ENCODE results near the gene ANKS4B.

ANKS4B gene

GRCh38 chr16:21233521-21234150 lies at the start of gene ANKS4B:
ANKS4B (plus strand) TSS chr16:21233699; CDS start chr16:21233738, 39 bp downstream.
- no peak for DNase-seq (ENCODE audit: extremely low read depth, low read depth)
- H3K4me3 ChIP-seq (replicated peaks; ENCODE audit: low read depth, low read length): no peak within 1 kb of the TSS
- TF ChIP-seq, protein P1, sequence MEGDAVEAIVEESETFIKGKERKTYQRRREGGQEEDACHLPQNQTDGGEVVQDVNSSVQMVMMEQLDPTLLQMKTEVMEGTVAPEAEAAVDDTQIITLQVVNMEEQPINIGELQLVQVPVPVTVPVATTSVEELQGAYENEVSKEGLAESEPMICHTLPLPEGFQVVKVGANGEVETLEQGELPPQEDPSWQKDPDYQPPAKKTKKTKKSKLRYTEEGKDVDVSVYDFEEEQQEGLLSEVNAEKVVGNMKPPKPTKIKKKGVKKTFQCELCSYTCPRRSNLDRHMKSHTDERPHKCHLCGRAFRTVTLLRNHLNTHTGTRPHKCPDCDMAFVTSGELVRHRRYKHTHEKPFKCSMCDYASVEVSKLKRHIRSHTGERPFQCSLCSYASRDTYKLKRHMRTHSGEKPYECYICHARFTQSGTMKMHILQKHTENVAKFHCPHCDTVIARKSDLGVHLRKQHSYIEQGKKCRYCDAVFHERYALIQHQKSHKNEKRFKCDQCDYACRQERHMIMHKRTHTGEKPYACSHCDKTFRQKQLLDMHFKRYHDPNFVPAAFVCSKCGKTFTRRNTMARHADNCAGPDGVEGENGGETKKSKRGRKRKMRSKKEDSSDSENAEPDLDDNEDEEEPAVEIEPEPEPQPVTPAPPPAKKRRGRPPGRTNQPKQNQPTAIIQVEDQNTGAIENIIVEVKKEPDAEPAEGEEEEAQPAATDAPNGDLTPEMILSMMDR (IDR thresholded peaks at IDR 0.05; ENCODE audit: low read depth, low read length, missing control alignments): no peak

DNA sequence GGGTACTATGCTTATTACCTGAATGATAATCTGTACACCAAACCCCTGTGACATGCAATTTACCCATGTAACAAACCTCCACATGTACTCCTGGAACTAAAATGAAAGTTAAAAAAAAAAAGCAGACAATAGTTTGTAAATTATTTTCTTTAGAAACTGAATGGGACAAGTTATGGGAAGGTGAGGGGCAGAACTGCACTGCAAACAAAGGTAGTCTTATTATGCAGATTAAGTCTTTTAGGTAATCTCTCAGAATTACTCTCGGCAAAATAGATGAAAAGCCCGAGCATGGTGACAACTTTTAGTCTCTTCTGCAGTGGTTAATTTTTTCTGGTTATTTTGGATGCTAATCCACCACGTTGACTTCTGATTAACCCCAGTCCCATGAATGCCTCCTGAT lies 49.5 kb upstream of the ANKS4B start:
- TF ChIP-seq, protein P1 (IDR thresholded peaks at IDR 0.05; ENCODE audit: low read depth, low read length, missing control alignments): no peak
- H3K4me3 ChIP-seq (replicated peaks; ENCODE audit: low read depth, low read length): no peak overlapping the region
- DNase-seq (ENCODE audit: extremely low read depth, low read depth): no peak

- no peak overlapping the region for H3K4me3 ChIP-seq (replicated peaks; ENCODE audit: low read depth, low read length)
- DNase-seq (ENCODE audit: extremely low read depth, low read depth): no peak
- TF ChIP-seq, protein P1 (IDR thresholded peaks at IDR 0.05; ENCODE audit: low read depth, low read length, missing control alignments): no peak
Measured at GRCh38 chr16:21184834-21185233, 48.7 kb upstream of the ANKS4B start.

DNA sequence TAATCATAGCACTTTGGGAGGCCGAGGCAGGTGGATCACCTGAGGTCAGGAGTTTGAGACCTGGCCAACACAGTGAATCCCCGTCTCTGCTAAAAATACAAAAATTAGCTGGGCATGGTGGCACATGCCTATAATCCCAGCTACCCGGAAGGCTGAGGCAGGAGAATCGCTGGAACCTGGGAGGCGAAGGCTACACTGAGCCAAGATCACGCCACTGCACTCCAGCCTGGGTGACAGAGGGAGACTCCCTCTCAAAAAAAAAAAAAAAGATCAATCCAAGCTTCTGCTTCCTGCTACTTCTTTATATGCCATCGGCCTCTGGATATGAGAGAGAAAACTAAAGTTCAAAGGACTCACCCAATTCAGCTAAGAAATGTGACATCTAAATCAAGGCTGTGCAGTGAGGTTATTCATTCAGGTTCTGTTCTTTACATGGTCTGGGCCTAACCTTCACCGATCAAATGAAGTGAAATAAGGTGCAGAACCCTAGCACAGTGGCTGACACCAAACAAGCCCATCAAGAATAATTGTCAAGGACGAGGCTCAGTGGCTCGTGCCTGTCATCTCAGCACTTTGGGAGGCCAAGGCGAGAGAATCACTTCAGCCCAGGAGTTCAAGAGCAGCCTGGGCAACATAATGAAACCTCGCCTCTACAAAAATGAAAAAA lies 47.7 kb upstream of the ANKS4B start:
- no peak for DNase-seq (ENCODE audit: extremely low read depth, low read depth)
- TF ChIP-seq, protein P1 (IDR thresholded peaks at IDR 0.05; ENCODE audit: low read depth, low read length, missing control alignments): no peak
- no peak overlapping the region for H3K4me3 ChIP-seq (replicated peaks; ENCODE audit: low read depth, low read length)

- no peak overlapping the region for H3K4me3 ChIP-seq (replicated peaks; ENCODE audit: low read depth, low read length)
- TF ChIP-seq, protein P1 (IDR thresholded peaks at IDR 0.05; ENCODE audit: low read depth, low read length, missing control alignments): no peak
- no peak for DNase-seq (ENCODE audit: extremely low read depth, low read depth)
Measured at GRCh38 chr16:21186326-21186691, 47.2 kb upstream of the ANKS4B start.

GRCh38 chr16:21189311-21189710 lies 44.2 kb upstream of the ANKS4B start:
- H3K4me3 ChIP-seq (replicated peaks; ENCODE audit: low read depth, low read length): no peak overlapping the region
- no peak for DNase-seq (ENCODE audit: extremely low read depth, low read depth)
- TF ChIP-seq, protein P1 (IDR thresholded peaks at IDR 0.05; ENCODE audit: low read depth, low read length, missing control alignments): no peak

Data from HFF-Myc (cell line).